ENCODE measurements around the gene RHCG. TPM values are rescaled to one million over a fixed set of nuclear protein-coding genes. Genes with fewer than 3 reads are reported as not detected.

The RHCG gene
- total RNA-seq, result not detected in 2 replicates

GRCh38 chr15:89496155-89497098 is at the start of gene RHCG:
RHCG (minus strand) TSS chr15:89496583; CDS start chr15:89496544, 39 bp downstream.

Other genes starting within 250 kb of the RHCG start
- gene POLG, start 161.8 kb downstream of the RHCG start, total RNA-seq, result 81.9 and 95.9 TPM in 2 replicates
- 0.33 and 4.7 TPM in 2 replicates for gene TICRR, start 78.9 kb upstream of the RHCG start, total RNA-seq
- gene KIF7, start 158.9 kb upstream of the RHCG start, total RNA-seq, result 11.9 and 19.7 TPM in 2 replicates
- gene PLIN1, start 182.8 kb upstream of the RHCG start, total RNA-seq, result under 0.01 and 0.50 TPM in 2 replicates
- gene PEX11A, start 194.2 kb upstream of the RHCG start, total RNA-seq, result 11.3 and 11.4 TPM in 2 replicates
- not detected in 2 replicates for gene WDR93, start 194.2 kb upstream of the RHCG start, total RNA-seq

Data from smooth muscle cell of trachea (primary cell).